H1 (cell line): ENCODE measurements around the gene LY6G6C. TPM values are rescaled to one million over a fixed set of nuclear protein-coding genes. Genes with fewer than 3 reads are reported as not detected.

ENCODE experiments used
- BACH1 ChIP-seq: IDR thresholded peaks from 2 replicates; pipeline ENCODE4 v1.6.1; 2012; ENCODE audit warnings: low read length, improper control_type of control experiment
- BCL11A ChIP-seq, 2 experiments: IDR thresholded peaks; one replicate each; pipeline ENCODE4 v1.6.1; 2011; ENCODE audit warnings: low read depth in 2 of 2, low read length in 2 of 2, mild to moderate bottlenecking in 2 of 2
- CBX8 ChIP-seq: fragments of 300-800, 300-1000 bp; sonication (generic); IDR thresholded peaks from 2 replicates; pipeline ENCODE4 v1.7.1; 2016; ENCODE audit warnings: low read depth, low read length, borderline replicate concordance
- CHD1 ChIP-seq: IDR thresholded peaks from 2 replicates; pipeline ENCODE4 v1.6.1; 2012; ENCODE audit warnings: low read depth, low read length, improper control_type of control experiment
- CTBP2 ChIP-seq: IDR thresholded peaks from 2 replicates; pipeline ENCODE4 v1.7.0; 2011; ENCODE audit warnings: borderline replicate concordance, mild to moderate bottlenecking, moderate library complexity, mixed read lengths, low read length; ENCODE audit not compliant: insufficient read depth, insufficient read length
- FOSL1 ChIP-seq: IDR thresholded peaks from 2 replicates; pipeline ENCODE4 v1.6.1; 2011; ENCODE audit warnings: mild to moderate bottlenecking, low read depth, low read length, moderate library complexity; ENCODE audit not compliant: insufficient read depth
- HDAC6 ChIP-seq: IDR thresholded peaks from one replicate; pipeline ENCODE4 v1.7.1; 2012; ENCODE audit warnings: low read depth, mild to moderate bottlenecking, inconsistent platforms, low read length, moderate library complexity
- KDM4A ChIP-seq: IDR thresholded peaks from one replicate; pipeline ENCODE4 v1.7.1; 2012; ENCODE audit warnings: low read depth, mild to moderate bottlenecking, moderate library complexity, low read length, inconsistent platforms; ENCODE audit not compliant: severe bottlenecking
- RAD21 ChIP-seq, 2 experiments: IDR thresholded peaks in 1 of 2; conservative IDR thresholded peaks in 1 of 2; 2 replicates each; pipeline ENCODE4 v1.6.1; 2011; ENCODE audit warnings: low read depth in 2 of 2, low read length in 2 of 2, improper control_type of control experiment in 1 of 2, inconsistent platforms in 1 of 2, mild to moderate bottlenecking in 1 of 2, moderate library complexity in 1 of 2
- RBBP5 ChIP-seq: IDR thresholded peaks from 2 replicates; pipeline ENCODE4 v1.7.1; 2012; ENCODE audit warnings: low read depth, mild to moderate bottlenecking, inconsistent platforms, low read length, moderate library complexity, borderline replicate concordance
- SIN3A ChIP-seq, 2 experiments: IDR thresholded peaks in 1 of 2; conservative IDR thresholded peaks in 1 of 2; 2 replicates each; pipeline ENCODE4 v1.6.1; 2011 to 2012; ENCODE audit warnings: low read length in 2 of 2, improper control_type of control experiment in 1 of 2, low read depth in 1 of 2, mild to moderate bottlenecking in 1 of 2
- SUZ12 ChIP-seq: fragments of 200-600 bp; sonication (generic); IDR thresholded peaks from 2 replicates; pipeline ENCODE4 v1.6.1; 2012; ENCODE audit warnings: mild to moderate bottlenecking, inconsistent platforms, low read length, moderate library complexity, mixed read lengths
- TAF7 ChIP-seq: optimal IDR thresholded peaks from 2 replicates; pipeline ENCODE3; 2011; ENCODE audit warnings: low read depth, mild to moderate bottlenecking, inconsistent platforms, low read length, moderate library complexity, borderline replicate concordance
- TCF12 ChIP-seq: IDR thresholded peaks from 2 replicates; pipeline ENCODE4 v1.6.1; 2011; ENCODE audit warnings: low read depth, mild to moderate bottlenecking, low read length
- YY1 ChIP-seq: IDR thresholded peaks from 2 replicates; pipeline ENCODE4 v1.6.1; 2011; ENCODE audit warnings: low read depth, mild to moderate bottlenecking, low read length
- polyA plus RNA-seq, 7 experiments: library from polyadenylated mRNA; depleted of rRNA in 3 of 7; stranded (reverse) in 5 of 7; unstranded in 2 of 7; fragments of >200 nt in 5 of 7; fragments of 200-250 nt in 2 of 7; gene quantifications; 1 replicate in 5 of 7; 2 replicates in 1 of 7; 4 replicates in 1 of 7; pipeline versions ENCODE4 v1.2.1 to v1.2.3, GENCODE V29; 2011 to 2013; ENCODE audit warnings: missing spikeins in 2 of 7, mixed read lengths in 2 of 7
- total RNA-seq: library from RNA; stranded (reverse); fragmentation: NEBNext Ultra II Directional; extraction: Animal tissue kit (Norgen Biotek cat#: 25700); gene quantifications from 2 replicates; pipeline ENCODE4 v1.2.1, GENCODE V29; 2021
- TF ChIP-seq, protein P1 (sequence below), 3 experiments: IDR thresholded peaks; 1 replicate in 2 of 3; 2 replicates in 1 of 3; pipeline versions ENCODE4 v1.5.1 to v1.6.1; 2011; ENCODE audit warnings: low read length in 3 of 3, mild to moderate bottlenecking in 3 of 3, inconsistent platforms in 2 of 3, low read depth in 1 of 3, moderate library complexity in 1 of 3; ENCODE audit not compliant: insufficient read depth in 1 of 3; ENCODE audit errors: control extremely low read depth in 1 of 3

The LY6G6C gene
- total and polyA plus RNA-seq, 2 of the 8 experiments (the other 6 are each of a cell fraction or from before 2014, with no cell fraction given) = 0.23 TPM; not detected in 1

DNA sequence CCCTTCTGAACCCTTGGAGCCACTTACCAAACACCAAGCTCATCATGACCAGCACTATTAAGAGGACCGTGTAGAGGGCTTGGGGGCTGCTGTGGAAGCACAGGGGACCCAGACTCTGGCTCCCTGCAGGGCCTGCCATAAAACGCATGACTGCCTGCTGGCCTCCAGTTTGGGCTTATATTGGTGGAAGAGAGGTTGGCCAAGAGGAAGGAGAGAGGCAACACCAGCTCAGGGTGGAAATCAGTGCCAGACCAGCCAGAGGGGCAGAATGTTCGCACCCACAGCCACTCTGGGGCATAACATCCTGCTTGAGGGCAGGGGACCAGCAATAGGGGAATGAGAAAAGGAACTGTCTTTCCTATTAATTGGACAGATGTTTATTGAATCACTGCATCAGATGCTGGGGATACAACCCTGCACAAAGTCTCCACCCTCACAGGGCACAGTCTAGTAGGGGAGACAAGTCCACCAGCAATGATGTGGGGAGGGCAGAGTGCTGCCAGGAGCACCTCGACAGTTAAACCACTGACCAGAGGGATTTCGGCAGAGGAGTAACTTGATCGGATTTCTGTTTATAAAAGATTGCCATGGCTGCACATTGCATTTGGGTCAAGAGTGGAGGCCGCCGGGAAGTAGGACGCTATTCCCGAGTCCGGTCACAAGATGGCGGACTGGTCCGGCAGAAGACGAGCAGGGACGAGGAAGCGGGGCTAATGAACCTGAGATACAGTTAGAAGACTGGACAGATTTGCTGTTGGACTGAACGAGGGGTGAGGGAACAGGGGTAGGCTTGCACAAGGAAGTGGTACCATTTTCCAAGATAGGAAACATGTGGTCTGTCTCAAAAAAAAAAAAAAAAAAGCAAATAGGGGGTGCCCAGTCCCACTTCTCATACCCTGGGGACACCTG, 41.1 kb downstream of the LY6G6C start, which contains the start of gene LY6G5C (continued):
- 0 out of 2 replicates have a peak, but pooled peaks have one; percentile 41 for TF ChIP-seq RBBP5
- no peak for TF ChIP-seq CTBP2
- TF ChIP-seq HDAC6 = no peak
- no peak for TF ChIP-seq BCL11A (IDR thresholded peaks at IDR 0.05; ENCODE audit: low read depth in 2 of 2, low read length in 2 of 2)
- no peak for TF ChIP-seq SUZ12
- TF ChIP-seq FOSL1 = no peak
- TF ChIP-seq YY1 = peak; percentile 80
- no peak for TF ChIP-seq KDM4A
- no peak for TF ChIP-seq CHD1
- TF ChIP-seq RAD21 (IDR thresholded peaks at IDR 0.05 in 1 of 2, conservative IDR thresholded peaks at IDR 0.05 in 1 of 2; ENCODE audit: low read depth in 2 of 2, low read length in 2 of 2) = peak; percentile 90 to 96
- TF ChIP-seq CBX8 = no peak
- no peak for TF ChIP-seq TAF7
- TF ChIP-seq, protein P1, sequence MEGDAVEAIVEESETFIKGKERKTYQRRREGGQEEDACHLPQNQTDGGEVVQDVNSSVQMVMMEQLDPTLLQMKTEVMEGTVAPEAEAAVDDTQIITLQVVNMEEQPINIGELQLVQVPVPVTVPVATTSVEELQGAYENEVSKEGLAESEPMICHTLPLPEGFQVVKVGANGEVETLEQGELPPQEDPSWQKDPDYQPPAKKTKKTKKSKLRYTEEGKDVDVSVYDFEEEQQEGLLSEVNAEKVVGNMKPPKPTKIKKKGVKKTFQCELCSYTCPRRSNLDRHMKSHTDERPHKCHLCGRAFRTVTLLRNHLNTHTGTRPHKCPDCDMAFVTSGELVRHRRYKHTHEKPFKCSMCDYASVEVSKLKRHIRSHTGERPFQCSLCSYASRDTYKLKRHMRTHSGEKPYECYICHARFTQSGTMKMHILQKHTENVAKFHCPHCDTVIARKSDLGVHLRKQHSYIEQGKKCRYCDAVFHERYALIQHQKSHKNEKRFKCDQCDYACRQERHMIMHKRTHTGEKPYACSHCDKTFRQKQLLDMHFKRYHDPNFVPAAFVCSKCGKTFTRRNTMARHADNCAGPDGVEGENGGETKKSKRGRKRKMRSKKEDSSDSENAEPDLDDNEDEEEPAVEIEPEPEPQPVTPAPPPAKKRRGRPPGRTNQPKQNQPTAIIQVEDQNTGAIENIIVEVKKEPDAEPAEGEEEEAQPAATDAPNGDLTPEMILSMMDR (IDR thresholded peaks at IDR 0.05; ENCODE audit: control extremely low read depth in 1 of 3, insufficient read depth in 1 of 3, low read depth in 1 of 3, low read length in 3 of 3) = peak; percentile 78 to 85 (median 83)
- TF ChIP-seq TCF12 = no peak
- TF ChIP-seq SIN3A (conservative IDR thresholded peaks at IDR 0.05 in 1 of 2, IDR thresholded peaks at IDR 0.05 in 1 of 2; ENCODE audit: low read depth in 1 of 2, low read length in 2 of 2) = peak in 1 of 2 experiments; percentile 84; a peak in 2 of 4 replicates
- TF ChIP-seq BACH1 = no peak
